Calu3 (cell line): ENCODE results near the gene KISS1. TPM values are rescaled to one million over a fixed set of nuclear protein-coding genes. Genes with fewer than 3 reads are reported as not detected.
A peak's percentile ranks its signal among the peaks of the same experiment; 100 is the strongest.

Experiments
- BruUV-seq: library from RNA; stranded (reverse); fragments of 400-500 nt; replicated peaks from 2 replicates; lab custom pipeline; 2021; lab: Mats Ljungman, UMichigan
- CTCF ChIA-PET: fragments of 300-600 bp; sonication (Branson Sonifier 250); formaldehyde crosslinking; loops from one replicate; lab custom pipeline; 2022; ENCODE audit warnings: antibody characterized with exemption; lab: Charles Lee
- DNase-seq: peaks from one replicate; pipeline ENCODE4 v3.0.0; 2022
- H3K27ac Mint-ChIP-seq: one replicate; pipeline ENCODE4 v1.8.0; 2022; ENCODE audit warnings: mixed read lengths; ENCODE audit not compliant: unreplicated experiment
- H3K27me3 Mint-ChIP-seq: one replicate; pipeline ENCODE4 v1.8.0; 2022; ENCODE audit warnings: mixed read lengths; ENCODE audit not compliant: unreplicated experiment
- H3K36me3 Mint-ChIP-seq: one replicate; pipeline ENCODE4 v1.8.0; 2022; ENCODE audit warnings: mild to moderate bottlenecking, moderate library complexity, mixed read lengths; ENCODE audit not compliant: insufficient read depth, unreplicated experiment
- H3K4me1 Mint-ChIP-seq: one replicate; pipeline ENCODE4 v1.8.0; 2022; ENCODE audit warnings: mild to moderate bottlenecking, low read depth, mixed read lengths; ENCODE audit not compliant: unreplicated experiment
- H3K4me3 Mint-ChIP-seq: one replicate; pipeline ENCODE4 v1.8.0; 2022; ENCODE audit warnings: mild to moderate bottlenecking, low read depth, moderate library complexity, mixed read lengths; ENCODE audit not compliant: unreplicated experiment
- H3K9me3 Mint-ChIP-seq: one replicate; pipeline ENCODE4 v1.8.0; 2022; ENCODE audit warnings: low read depth, mixed read lengths; ENCODE audit not compliant: unreplicated experiment
- CTCF ChIP-seq: fragments of 200-600 bp; IDR thresholded peaks from one replicate; pipeline ENCODE4 v1.8.0; 2022; ENCODE audit warnings: antibody characterized with exemption; ENCODE audit not compliant: unreplicated experiment
- intact Hi-C: fragments of 100-400 bp; cut with micrococcal nuclease; formaldehyde crosslinking; loops from one replicate; pipeline ENCODE4 v1.10.0; 2022; ENCODE audit not compliant: unreplicated experiment
- total RNA-seq: library from RNA; stranded (reverse); gene quantifications from 2 replicates; pipeline ENCODE4 v1.2.3, GENCODE V29; 2022

Gene KISS1
- total RNA-seq, 1 experiment from 2014 or later: not detected

GRCh38 chr1:204199579-204199978, 3.3 kb upstream of the KISS1 start:
- no peaks in the 10 kb centered on the region for H3K27me3 Mint-ChIP-seq
- H3K36me3 Mint-ChIP-seq: peaks cover 8% of the 10 kb centered on the region
- CTCF ChIA-PET: interaction anchor here (1.0 to 1.8 kb wide), 3 partner anchors 32 to 199 kb away, joined by 5 to 7 read pairs (median 6); no protein-coding TSS in a partner anchor
- DNase-seq: no peak
- TF ChIP-seq CTCF: no peak
- peaks cover 4% of the 10 kb centered on the region for H3K9me3 Mint-ChIP-seq
- no peak overlapping the region for H3K27ac Mint-ChIP-seq
- H3K4me1 Mint-ChIP-seq: peaks cover 43% of the 10 kb centered on the region
- H3K4me3 Mint-ChIP-seq: no peak overlapping the region
- intact Hi-C loops: loop anchor here (5.0 kb wide), 1 partner anchor 337 kb away; the partner anchor contains the start of gene SNRPE
- no TSS peak for BruUV-seq

DNA sequence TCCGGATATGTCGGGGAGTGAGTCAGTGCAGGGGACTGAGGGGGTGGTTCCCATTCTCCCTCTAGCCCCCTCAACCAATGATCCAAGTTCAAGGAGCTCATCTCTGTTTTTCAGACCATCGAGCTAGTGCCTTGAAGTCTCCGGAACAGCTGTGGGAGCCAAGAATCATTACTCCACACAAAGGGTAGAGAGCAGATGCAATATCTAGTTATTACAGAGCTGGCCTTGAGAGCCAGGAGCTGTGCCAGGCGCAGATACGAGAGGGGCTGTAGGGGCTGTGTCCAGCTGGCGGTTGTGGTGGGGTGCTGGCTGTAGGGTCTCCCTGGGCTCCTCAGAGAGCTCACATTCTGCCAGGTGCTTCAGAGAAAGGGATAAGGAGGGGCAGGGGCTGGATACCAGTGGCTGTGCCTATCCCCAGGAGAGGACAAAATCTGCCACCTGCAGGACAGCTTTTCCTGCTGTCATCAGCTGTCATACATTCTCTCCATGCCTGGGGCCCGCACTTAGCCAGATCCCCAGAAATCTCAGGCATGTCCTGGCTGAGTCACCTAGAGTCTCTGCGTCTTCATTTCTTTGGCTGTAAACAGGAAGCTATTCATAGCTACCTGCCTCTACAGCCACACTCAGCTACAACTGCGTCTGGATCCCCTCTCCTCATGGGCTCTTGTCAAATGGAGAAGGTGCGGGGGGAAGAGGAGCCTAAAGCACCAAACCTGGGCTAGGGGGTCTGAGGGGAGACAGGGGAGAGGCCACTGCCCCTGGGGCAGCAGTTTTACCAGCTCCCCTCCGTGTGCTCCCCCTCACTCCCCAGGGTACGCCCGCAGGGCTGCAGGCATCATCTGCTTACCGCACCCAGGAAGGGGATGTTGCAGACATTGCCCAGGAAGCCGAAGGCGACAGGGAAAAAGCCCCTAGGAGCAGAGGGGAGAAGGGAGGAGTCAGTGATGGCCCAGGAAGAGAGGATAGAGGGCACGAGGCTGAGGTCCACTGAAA, 2.4 kb upstream of the KISS1 start:
- H3K27ac Mint-ChIP-seq: no peak overlapping the region
- peak; percentile 81 for DNase-seq
- peaks cover 4% of the 10 kb centered on the region for H3K9me3 Mint-ChIP-seq
- no peaks in the 10 kb centered on the region for H3K27me3 Mint-ChIP-seq
- H3K36me3 Mint-ChIP-seq: peaks cover 8% of the 10 kb centered on the region
- no peak overlapping the region for H3K4me3 Mint-ChIP-seq
- TF ChIP-seq CTCF: peak; percentile 32
- CTCF ChIA-PET: interaction anchor here (0.5 to 3.3 kb wide), 21 partner anchors 8 to 336 kb away, joined by 3 to 58 read pairs (median 5); partner anchors contain the start of genes ETNK2 and GOLT1A
- no TSS peak for BruUV-seq
- intact Hi-C loops: loop anchor here (1.0 to 5.0 kb wide), 2 partner anchors 36 to 336 kb away; partner anchors contain the start of gene SNRPE
- H3K4me1 Mint-ChIP-seq: peaks cover 34% of the 10 kb centered on the region

DNA sequence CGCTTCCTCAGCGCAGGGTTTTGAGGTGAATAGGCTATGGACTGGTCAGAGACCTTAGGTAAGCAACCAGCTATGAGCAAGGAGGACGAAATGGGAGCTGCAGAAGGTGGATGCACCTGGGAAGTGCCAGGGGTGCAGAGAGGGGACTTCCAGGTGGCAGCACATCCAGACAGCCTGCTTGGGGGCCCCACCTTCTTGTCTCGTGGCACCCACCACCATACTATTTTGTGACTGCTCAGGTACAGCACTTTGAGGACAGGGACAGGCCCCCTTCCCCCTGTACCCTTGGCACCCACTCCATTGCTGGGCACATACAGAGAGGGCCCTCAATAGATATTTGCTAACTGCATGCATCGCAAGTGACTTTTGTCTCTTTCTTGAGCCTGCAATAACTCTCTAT, 777 bp upstream of the KISS1 start:
- Mint-ChIP-seq H3K4me1 (peaks cover 37% of the 10 kb centered on the region), H3K27ac (no peak overlapping the region), H3K4me3 (no peak overlapping the region), H3K27me3 (peaks cover 14% of the 10 kb centered on the region), H3K36me3 (peaks cover 8% of the 10 kb centered on the region), H3K9me3 (peaks cover 4% of the 10 kb centered on the region)
- TF ChIP-seq CTCF: no peak
- CTCF ChIA-PET: interaction anchor here (3.3 kb wide), 1 partner anchor 34 kb away, joined by 58 read pairs; no protein-coding TSS in a partner anchor
- BruUV-seq: no TSS peak
- intact Hi-C loops: loop anchor here (5.0 kb wide), 1 partner anchor 335 kb away; the partner anchor contains the start of gene SNRPE
- DNase-seq: no peak

- CTCF ChIA-PET: interaction anchor here (0.7 kb wide), 1 partner anchor 1971 kb away, joined by 3 read pairs; no protein-coding TSS in a partner anchor
Measured at GRCh38 chr1:204194771-204195170, 1.5 kb downstream of the KISS1 start.

More at GRCh38 chr1:204194771-204195170, 1.5 kb downstream of the KISS1 start:
- TF ChIP-seq CTCF: no peak
- peaks cover 4% of the 10 kb centered on the region for H3K9me3 Mint-ChIP-seq
- H3K27ac Mint-ChIP-seq: no peak overlapping the region
- H3K4me1 Mint-ChIP-seq: peaks cover 36% of the 10 kb centered on the region
- BruUV-seq: no TSS peak
- H3K36me3 Mint-ChIP-seq: peaks cover 8% of the 10 kb centered on the region
- DNase-seq: no peak
- intact Hi-C loops: loop anchor here (5.0 kb wide), 1 partner anchor 332 kb away; the partner anchor contains the start of gene SNRPE
- no peak overlapping the region for H3K4me3 Mint-ChIP-seq
- H3K27me3 Mint-ChIP-seq: peaks cover 18% of the 10 kb centered on the region
